Endometrial microvascular endothelial cells (primary cell): Measurements from ENCODE around the gene SLC19A1. TPM values are rescaled to one million over a fixed set of nuclear protein-coding genes. Genes with fewer than 3 reads are reported as not detected.
"Not testable (repeated sequence)": the region's sequence is repeated elsewhere in the genome, so short reads cannot be mapped to it uniquely, and the experiment has no call there.

Experiments
- in situ Hi-C: cut with HindIII; loops from 2 replicates; pipeline ENCODE4 v1.10.0; 2017; ENCODE audit warnings: low sequenced_read_pairs, low pct_unique_long_range_greater_than_20kb; ENCODE audit errors: inconsistent ontology term
- total RNA-seq: library from RNA; depleted of rRNA; stranded (reverse); fragments of >200 nt; gene quantifications from one replicate; pipeline ENCODE4 v1.2.3, GENCODE V29; 2015; ENCODE audit errors: inconsistent ontology term

The SLC19A1 gene
- total RNA-seq, 1 donor from 2014 or later: 32.3 TPM

- in situ Hi-C loops: no loop called here
These were observed 29.1 kb downstream of the SLC19A1 start for GRCh38 chr21:45513003-45513717.

GRCh38 chr21:45512626-45513002, 29.6 kb downstream of the SLC19A1 start:
- in situ Hi-C loops: no loop called here

GRCh38 chr21:45511661-45512431, 30.4 kb downstream of the SLC19A1 start:
- in situ Hi-C loops: no loop called here

- in situ Hi-C loops: no loop called here
These were observed 31.2 kb downstream of the SLC19A1 start for GRCh38 chr21:45511007-45511406.

GRCh38 chr21:45510466-45510955, 31.7 kb downstream of the SLC19A1 start:
- in situ Hi-C loops: no loop called here

DNA sequence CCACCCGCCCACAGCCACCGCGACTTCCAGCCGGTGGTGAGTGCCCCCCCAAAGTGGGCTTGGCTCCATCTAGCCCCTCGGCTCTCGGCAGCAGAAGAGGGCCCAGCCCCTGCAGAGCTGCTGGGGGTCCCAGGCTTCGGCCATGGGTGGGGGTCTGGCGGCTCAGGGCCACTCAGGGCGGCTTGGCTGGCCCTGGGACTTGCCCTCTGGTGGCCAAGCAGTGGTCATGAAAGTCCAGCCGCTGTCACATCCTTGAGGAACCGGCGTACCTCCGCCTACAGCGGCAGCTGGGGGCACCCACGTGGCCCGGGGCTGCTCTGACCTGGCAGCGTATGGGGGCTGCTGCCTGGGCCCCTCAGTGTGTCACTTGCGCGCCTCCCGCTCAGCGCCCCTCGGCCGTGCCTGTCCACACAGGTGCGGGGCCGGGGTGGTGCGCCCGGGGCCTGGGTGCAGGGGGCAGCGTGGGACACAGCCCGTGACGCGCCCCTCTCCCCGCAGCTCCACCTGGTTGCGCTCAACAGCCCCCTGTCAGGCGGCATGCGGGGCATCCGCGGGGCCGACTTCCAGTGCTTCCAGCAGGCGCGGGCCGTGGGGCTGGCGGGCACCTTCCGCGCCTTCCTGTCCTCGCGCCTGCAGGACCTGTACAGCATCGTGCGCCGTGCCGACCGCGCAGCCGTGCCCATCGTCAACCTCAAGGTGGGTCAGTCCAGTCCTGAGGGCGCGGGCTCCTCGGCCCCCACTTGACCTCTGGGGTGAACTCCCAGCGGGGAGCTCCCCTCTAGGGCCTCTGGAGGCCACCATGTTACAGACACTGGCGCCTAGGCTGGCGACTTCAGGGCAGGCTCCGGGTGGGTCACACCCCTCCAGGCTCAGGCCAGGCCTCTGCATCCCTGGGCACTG, 32.4 kb downstream of the SLC19A1 start:
- in situ Hi-C loops: no loop called here

- in situ Hi-C loops: no loop called here
These were observed 33.4 kb downstream of the SLC19A1 start for GRCh38 chr21:45508607-45509565.

DNA sequence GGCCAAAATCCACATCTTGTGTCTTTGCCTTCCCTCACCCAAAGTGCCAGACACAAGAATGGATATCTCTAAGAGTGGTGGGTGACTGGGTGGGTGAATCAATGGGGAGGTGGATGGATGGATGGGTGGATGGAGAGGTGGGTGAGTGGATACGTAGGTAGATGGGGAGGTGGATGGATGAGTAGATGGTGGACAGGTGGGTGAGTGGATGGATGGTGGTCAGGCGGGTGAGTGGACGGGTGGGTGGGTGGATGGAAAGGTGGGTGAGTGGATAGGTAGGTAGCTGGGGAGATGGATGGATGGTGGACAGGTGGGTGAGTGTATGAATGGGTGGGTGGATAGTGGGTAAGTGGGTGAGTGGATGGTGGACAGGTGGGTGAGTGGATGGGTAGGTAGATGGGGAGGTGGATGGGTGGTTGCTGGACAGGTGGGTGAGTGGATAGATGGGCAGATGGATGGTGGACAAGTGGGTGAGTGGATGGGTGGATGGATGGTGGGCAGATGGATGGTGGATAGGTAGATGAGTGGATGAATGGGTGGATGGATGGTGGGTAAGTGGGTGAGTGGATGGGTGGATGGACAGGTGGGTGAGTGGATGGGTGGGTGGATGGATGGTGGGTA, 34.2 kb downstream of the SLC19A1 start:
- in situ Hi-C loops: no loop called here

- in situ Hi-C loops: no loop called here
These were observed 34.7 kb downstream of the SLC19A1 start for GRCh38 chr21:45507523-45507875.

DNA sequence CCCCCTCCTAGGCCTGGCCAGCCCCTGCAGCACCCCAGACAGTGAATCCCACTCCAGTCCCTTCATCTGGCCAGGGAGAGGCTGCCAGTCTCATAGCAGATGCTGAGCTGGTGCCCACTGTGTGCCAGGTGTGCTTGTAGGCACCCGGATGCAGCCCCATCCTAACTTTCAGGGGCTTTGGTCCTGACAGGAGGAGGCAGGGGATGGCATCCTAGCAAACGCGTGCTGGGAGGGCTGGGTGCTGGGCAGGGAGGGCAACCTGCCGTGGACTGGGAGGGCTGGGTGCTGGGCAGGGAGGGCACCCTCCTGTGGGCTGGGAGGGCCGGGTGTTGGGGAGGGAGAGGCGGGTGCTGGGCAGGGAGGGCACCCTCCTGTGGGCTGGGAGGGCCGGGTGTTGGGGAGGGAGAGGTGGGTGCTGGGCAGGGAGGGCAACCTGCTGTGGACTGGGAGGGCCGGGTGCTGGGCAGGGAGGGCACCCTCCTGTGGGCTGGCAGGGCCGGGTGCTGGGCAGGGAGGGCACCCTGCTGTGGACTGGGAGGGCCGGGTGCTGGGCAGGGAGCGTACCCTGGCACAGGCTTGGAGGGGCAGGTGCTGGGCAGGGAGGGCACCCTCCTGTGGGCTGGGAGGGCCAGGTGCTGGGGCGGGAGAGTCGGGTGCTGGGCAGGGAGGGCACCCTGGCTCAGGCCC, 35.3 kb downstream of the SLC19A1 start:
- in situ Hi-C loops: no loop called here

DNA sequence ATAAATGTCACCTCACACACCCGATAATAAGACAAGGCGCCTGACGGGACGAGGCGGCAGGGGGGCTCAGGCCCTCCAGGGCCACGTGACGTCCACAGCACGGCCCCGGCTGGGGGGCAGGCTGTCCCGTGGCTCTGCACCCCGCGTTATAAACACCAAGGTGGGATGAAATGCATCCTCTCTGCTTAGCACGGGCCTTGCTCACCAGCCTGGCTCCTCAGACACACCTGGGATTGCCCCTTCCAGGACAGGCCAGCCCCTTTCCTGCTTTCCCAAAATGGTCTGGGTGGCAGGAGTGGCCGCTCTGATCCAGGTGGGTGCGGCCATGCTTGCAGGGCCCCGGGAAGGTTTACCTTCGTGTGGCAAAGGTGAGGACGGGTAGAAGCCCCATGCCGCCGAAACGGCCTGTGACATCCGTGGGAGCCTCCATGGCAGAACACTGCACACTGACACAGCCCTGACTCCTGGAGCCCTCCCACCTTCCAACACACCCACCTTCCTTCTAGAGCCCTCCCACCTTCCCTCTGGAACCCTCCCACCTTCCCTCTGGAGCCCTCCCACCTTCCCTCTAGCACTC, 35.9 kb downstream of the SLC19A1 start:
- in situ Hi-C loops: no loop called here

- in situ Hi-C loops: no loop called here
These were observed 36.7 kb downstream of the SLC19A1 start for GRCh38 chr21:45505416-45506021.

DNA sequence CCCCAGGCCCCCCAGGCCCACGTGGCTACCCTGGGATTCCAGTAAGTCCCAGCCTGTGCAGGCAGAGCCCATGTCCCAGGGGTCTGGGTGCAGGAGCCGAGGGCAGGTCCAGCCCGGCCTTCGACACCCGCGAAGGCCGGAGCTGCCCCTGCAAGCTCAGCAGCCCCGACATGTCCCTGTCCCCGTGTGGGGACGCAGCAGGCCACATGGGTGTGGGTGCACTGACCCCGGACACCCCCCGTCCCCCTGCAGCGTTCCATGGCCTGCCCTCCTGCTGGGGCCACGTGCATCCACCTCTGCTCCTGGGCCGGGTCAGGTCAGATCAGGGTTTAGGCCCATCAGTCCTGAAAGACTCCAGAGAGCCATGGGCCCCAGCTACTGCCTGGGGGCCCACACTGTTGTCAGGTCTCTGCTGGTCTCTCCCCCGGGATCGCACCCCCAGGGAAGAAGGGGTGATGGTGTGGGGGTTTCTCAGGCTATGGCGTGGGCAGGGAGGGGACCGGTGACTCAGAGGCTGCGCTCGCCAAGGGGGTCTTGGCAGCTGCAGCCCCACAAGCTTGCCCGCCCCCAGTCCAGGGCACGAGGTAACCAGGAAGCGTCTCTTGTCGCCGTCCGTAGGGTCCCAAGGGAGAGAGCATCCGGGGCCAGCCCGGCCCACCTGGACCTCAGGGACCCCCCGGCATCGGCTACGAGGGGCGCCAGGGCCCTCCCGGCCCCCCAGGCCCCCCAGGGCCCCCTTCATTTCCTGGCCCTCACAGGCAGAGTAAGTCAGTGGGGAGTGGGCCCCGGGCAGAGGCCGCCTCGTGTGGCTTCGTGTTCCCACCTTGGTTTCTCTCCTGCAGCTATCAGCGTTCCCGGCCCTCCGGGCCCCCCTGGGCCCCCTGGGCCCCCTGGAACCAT, 37.5 kb downstream of the SLC19A1 start:
- in situ Hi-C loops: no loop called here

- in situ Hi-C loops: no loop called here
These were observed 38.2 kb downstream of the SLC19A1 start for GRCh38 chr21:45504021-45504515.

DNA sequence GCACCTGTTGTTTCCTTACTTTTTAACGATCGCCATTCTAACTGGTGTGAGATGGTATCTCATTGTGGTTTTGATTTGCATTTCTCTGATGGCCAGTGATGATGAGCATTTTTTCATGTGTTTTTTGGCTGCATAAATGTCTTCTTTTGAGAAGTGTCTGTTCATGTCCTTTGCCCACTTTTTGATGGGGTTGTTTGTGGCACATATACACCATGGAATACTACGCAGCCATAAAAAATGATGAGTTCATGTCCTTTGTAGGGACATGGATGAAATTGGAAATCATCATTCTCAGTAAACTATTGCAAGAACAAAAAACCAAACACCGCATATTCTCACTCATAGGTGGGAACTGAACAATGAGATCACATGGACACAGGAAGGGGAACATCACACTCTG, 39.0 kb downstream of the SLC19A1 start:
- in situ Hi-C loops: not testable (repeated sequence)

DNA sequence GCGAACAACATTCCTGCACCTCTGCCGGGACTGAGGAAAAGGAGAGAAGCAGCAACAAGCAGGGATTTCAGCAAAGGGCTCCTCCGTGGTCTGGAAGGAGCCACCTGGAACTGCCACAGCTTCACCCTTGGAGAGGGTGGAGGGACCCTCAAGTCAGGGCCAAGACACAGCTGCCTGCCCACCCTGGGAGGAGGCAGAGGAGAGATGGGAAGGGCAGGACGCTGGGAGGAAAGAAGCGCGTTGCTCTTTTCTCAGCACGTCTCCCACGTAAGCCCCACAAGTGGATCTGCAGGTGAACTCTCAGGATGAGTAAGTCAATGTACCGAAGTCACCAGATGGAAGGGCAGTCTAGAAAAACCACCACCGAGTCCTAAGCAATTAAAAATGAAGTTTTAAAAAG, 39.6 kb downstream of the SLC19A1 start:
- in situ Hi-C loops: no loop called here
